ENCODE data around the gene HUS1B. TPM values are rescaled to one million over a fixed set of nuclear protein-coding genes. Genes with fewer than 3 reads are reported as not detected.

Gene HUS1B
- total and polyA plus RNA-seq, 2 donors (not counting 3 experiments of a cell fraction or from before 2014, with no cell fraction given) = 0.25 to 1.2 TPM

GRCh38 chr6:705047-705446 lies 48.1 kb upstream of the HUS1B start:
- peak overlapping the region; percentile 80 for H3K27ac ChIP-seq (ENCODE audit: insufficient read depth, low read depth, low read length)
- H3K27me3 ChIP-seq (ENCODE audit: control insufficient read depth in 2 of 2, insufficient read depth in 2 of 2, low read length in 2 of 2) = no peaks in the 10 kb centered on the region
- FAIRE-seq (no peak), DNase-seq (ENCODE audit: low read depth, low spot score) (no peak)
- TF ChIP-seq FOS (IDR thresholded peaks at IDR 0.05; ENCODE audit: borderline replicate concordance, insufficient read depth, low read length) (no peak), MAX (IDR thresholded peaks at IDR 0.05; ENCODE audit: insufficient read depth, insufficient read length) (no peak), EZH2 (IDR thresholded peaks at IDR 0.05; ENCODE audit: borderline replicate concordance, low read depth, low read length, severe bottlenecking) (no peak), POLR2A (IDR thresholded peaks at IDR 0.05; ENCODE audit: low read depth, low read length) (no peak)
- dilution Hi-C loops (cut with MboI; ENCODE audit: extremely low pct_ligation_motif_present, low sequenced_read_pairs) (no loop called here), intact Hi-C loops (cut with micrococcal nuclease) (loop anchor here (5.0 kb wide), 1 partner anchor 907 kb away; no protein-coding TSS in a partner anchor)
- peak overlapping the region; percentile 58 for H3K9ac ChIP-seq (replicated peaks; ENCODE audit: extremely low read depth, insufficient read depth, low read length)
- no TSS peak for BruUV-seq (replicated peaks)
- H3K79me2 ChIP-seq (ENCODE audit: control insufficient read depth, insufficient read depth, low read length) = no peaks in the 10 kb centered on the region
- H3K9me1 ChIP-seq (replicated peaks; ENCODE audit: control insufficient read depth, extremely low read depth, insufficient read depth, low read length) = no peaks in the 10 kb centered on the region
- H3K4me3 ChIP-seq (replicated peaks in 1 of 3; ENCODE audit: insufficient read depth in 1 of 3, low read depth in 1 of 3, low read length in 3 of 3) = no peak overlapping the region
- H3K9me3 ChIP-seq (replicated peaks; ENCODE audit: control insufficient read depth, insufficient read depth, low read length) = no peaks in the 10 kb centered on the region
- no peak overlapping the region for H2AFZ ChIP-seq (ENCODE audit: low read depth, low read length)
- H3K4me1 ChIP-seq (ENCODE audit: control insufficient read depth, extremely low read depth, insufficient read depth, low read length) = peaks cover 70% of the 10 kb centered on the region
- no peak overlapping the region for H3K4me2 ChIP-seq (ENCODE audit: insufficient read depth, low read length)
- ChIA-PET POLR2A (no interaction called here), CTCF (interaction anchor here (1.1 to 3.5 kb wide), 5 partner anchors 9 to 111 kb away, joined by 3 to 17 read pairs (median 4); partner anchors contain the start of gene EXOC2)
- no peaks in the 10 kb centered on the region for H4K20me1 ChIP-seq (replicated peaks; ENCODE audit: control insufficient read depth, extremely low read depth, insufficient read depth, low read length)
- no peaks in the 10 kb centered on the region for H3K36me3 ChIP-seq (ENCODE audit: control insufficient read depth in 2 of 2, extremely low read depth in 1 of 2, insufficient read depth in 2 of 2, low read length in 2 of 2)

GRCh38 chr6:704046-704445 lies 47.1 kb upstream of the HUS1B start:
- POLR2A ChIA-PET = no interaction called here
- DNase-seq (ENCODE audit: low read depth, low spot score) (no peak), FAIRE-seq (no peak)
- Histone ChIP-seq H4K20me1 (replicated peaks; ENCODE audit: control insufficient read depth, extremely low read depth, insufficient read depth, low read length) (no peaks in the 10 kb centered on the region), H3K36me3 (ENCODE audit: control insufficient read depth in 2 of 2, extremely low read depth in 1 of 2, insufficient read depth in 2 of 2, low read length in 2 of 2) (no peaks in the 10 kb centered on the region), H3K4me2 (ENCODE audit: insufficient read depth, low read length) (peak overlapping the region; percentile 71), H2AFZ (ENCODE audit: low read depth, low read length) (peak overlapping the region; percentile 3), H3K9ac (replicated peaks; ENCODE audit: extremely low read depth, insufficient read depth, low read length) (peak overlapping the region; percentile 58), H3K4me1 (ENCODE audit: control insufficient read depth, extremely low read depth, insufficient read depth, low read length) (peaks cover 66% of the 10 kb centered on the region), H3K9me1 (replicated peaks; ENCODE audit: control insufficient read depth, extremely low read depth, insufficient read depth, low read length) (no peaks in the 10 kb centered on the region), H3K79me2 (ENCODE audit: control insufficient read depth, insufficient read depth, low read length) (no peaks in the 10 kb centered on the region), H3K4me3 (replicated peaks in 1 of 3; ENCODE audit: insufficient read depth in 1 of 3, low read depth in 1 of 3, low read length in 3 of 3) (peak overlapping the region in 1 of 3 experiments; percentile 23), H3K9me3 (replicated peaks; ENCODE audit: control insufficient read depth, insufficient read depth, low read length) (no peaks in the 10 kb centered on the region), H3K27ac (ENCODE audit: insufficient read depth, low read depth, low read length) (peak overlapping the region; percentile 80), H3K27me3 (ENCODE audit: control insufficient read depth in 2 of 2, insufficient read depth in 2 of 2, low read length in 2 of 2) (no peaks in the 10 kb centered on the region)
- dilution Hi-C loops (cut with MboI; ENCODE audit: extremely low pct_ligation_motif_present, low sequenced_read_pairs) = no loop called here
- TSS peak; percentile 61 for BruUV-seq (replicated peaks)
- intact Hi-C loops (cut with micrococcal nuclease) = no loop called here
- CTCF ChIA-PET = interaction anchor here (1.1 to 3.5 kb wide), 4 partner anchors 8 to 20 kb away, joined by 4 to 22 read pairs (median 12); partner anchors contain the start of gene EXOC2
- no peak for TF ChIP-seq POLR2AphosphoS5 (IDR thresholded peaks at IDR 0.05; ENCODE audit: insufficient read depth, low read depth, low read length)
- TF ChIP-seq POLR2A (IDR thresholded peaks at IDR 0.05; ENCODE audit: low read depth, low read length) = no peak
- TF ChIP-seq MAX (IDR thresholded peaks at IDR 0.05; ENCODE audit: insufficient read depth, insufficient read length) = no peak
- TF ChIP-seq JUN (IDR thresholded peaks at IDR 0.05; ENCODE audit: borderline replicate concordance, insufficient read depth, insufficient read length, low read depth) = no peak
- no peak for TF ChIP-seq FOS (IDR thresholded peaks at IDR 0.05; ENCODE audit: borderline replicate concordance, insufficient read depth, low read length)
- TF ChIP-seq CTCF (IDR thresholded peaks at IDR 0.05; ENCODE audit: extremely low read depth in 1 of 2, insufficient read depth in 1 of 2, low read depth in 1 of 2, low read length in 2 of 2) = no peak
- TF ChIP-seq MYC (IDR thresholded peaks at IDR 0.05; ENCODE audit: low read depth, low read length) = peak; percentile 28
- TF ChIP-seq GATA2 (IDR thresholded peaks at IDR 0.05; ENCODE audit: insufficient read depth, insufficient read length, low read depth, low read length) = no peak

Data from endothelial cell of umbilical vein (primary cell).